C1 segment of cervical spinal cord (tissue), 14 donors: Measurements from ENCODE around the gene SLC27A3.

ENCODE experiments used
- DNase-seq, 14 donors: peaks; one replicate each; lab custom pipeline; 2025; lab: John Stamatoyannopoulos, UW

The SLC27A3 gene

GRCh38 chr1:153774780-153775457, at the start of gene SLC27A3:
SLC27A3 (plus strand) TSS chr1:153775407; CDS start chr1:153775498, 91 bp downstream.
- peak in 11 of 14 donors; percentile 15 to 70 (median 35) for DNase-seq

DNA sequence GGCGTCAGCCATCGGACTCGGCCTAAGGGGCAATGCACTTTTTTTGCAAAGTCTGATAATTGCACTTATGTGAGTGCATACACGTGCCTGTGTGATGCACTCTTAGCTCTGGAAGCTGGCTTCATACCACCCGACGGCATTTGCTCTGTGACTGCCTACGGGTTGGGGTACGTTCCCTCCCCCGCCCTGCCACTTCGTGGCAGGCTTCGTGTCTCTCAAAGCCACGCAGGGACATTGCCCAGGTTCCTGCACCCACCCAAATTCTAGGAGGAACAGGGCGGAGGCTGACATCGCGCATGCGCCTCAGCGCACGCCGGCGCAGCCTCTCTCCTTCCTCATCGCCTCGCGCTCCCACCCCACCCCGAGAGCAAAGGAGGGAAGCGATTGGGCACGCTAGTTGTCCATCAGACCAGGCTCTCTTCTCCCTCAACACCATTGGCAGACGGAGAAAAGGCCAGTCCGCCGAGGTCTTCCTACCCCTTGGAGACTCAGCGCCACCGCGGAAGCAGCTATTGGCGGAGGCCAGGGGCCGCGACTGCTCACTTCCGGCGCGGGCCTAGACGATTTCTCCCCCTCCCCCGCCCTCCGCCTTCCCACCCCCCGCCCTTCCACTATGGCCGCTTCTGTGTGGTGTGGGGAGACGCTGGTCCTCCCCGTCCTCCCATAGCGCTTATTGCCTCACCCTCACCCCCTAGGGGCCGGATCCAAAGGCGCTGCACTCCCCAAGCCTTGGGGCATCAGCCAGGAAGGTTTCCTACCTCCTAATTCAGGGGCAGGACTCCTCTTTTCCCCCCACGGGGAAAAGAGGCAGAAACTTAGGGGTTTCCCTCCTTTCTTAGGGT, 47.5 kb upstream of the SLC27A3 start, which contains the start of gene INTS3:
Gene INTS3 (plus strand): TSS at position 588 of the 842 bp plus-strand sequence. CDS start 585 bp downstream, outside the sequence.
- peak; percentile 87 to 100 (median 98) for DNase-seq

- peak in 8 of 14 donors; percentile 6 to 62 (median 44) for DNase-seq
These were observed 46.7 kb upstream of the SLC27A3 start for GRCh38 chr1:153728305-153729066.

- no peak for DNase-seq
These were observed 44.7 kb upstream of the SLC27A3 start for GRCh38 chr1:153730468-153730988.

DNA sequence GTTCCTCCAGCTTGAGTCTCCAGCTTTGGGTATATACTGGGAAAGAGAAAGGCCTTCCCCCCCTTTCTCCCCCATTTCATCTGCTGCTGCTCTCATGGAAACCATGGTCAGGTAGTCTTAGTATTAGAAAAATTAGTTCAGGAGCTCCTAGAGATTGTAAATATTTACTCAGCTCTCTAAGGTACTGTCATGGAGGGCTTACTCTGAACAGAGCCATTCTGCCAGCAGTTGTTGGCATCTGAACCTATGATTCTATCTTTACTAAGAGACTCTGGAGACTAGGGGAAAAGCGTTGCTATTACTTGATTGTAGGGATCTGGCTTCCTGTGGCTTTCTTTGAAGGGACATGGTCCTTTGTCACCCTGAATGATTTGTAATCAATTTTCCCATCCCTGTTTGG, 41.2 kb upstream of the SLC27A3 start:
- no peak for DNase-seq

DNA sequence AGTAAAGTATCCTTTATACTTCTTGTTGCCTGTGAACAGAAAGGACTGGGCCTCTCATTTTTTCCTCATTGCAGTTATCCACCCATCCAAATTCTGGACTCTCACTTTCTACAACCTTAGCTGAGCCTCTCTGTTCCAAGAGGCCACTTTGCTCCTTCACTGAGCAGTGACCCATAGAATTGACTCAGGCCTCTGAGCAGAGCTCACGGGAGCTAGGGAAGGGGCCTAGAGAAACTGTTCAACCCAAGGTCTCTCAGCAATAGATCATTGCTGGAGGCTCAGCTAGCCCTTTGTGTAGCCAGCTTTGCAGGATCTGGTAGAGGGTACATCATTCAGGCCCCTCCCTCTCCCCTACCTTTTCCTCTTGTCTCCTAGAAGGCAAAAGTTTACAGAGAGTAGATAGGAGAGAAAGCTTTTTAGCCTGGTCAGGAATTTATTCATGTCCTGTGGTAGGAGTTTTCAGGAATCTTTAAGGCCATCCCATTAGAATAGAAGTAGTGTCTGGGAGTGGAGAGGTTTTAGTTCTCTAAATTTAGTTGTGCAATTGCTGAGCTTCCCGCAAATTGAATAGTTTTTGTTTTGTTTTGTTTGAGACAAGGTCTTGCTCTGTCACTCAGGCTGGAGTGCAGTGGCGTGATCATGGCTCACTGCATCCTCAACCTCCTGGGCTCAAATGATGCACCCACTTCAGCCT, 40.7 kb upstream of the SLC27A3 start:
- DNase-seq: no peak

- DNase-seq: no peak
These were observed 40.2 kb upstream of the SLC27A3 start for GRCh38 chr1:153735090-153735420.

DNA sequence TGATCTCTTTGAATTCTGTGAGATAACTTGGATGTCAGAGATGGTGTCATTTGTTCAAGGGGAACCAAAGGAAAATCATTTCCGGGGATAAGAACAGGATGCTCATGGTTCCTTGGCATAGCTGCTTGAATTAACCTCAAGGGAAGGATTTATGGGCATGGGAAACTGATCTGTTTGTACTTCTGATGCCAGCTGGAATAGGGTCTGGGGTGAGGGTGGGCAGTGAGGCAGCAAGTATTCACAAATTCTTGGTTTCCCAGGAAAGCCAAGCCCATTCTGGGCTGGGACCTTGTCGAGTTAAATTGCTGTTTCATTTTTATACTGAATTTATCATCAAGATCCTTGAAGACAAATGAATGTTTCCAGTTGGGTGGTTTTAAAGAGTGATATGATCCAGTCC, 33.2 kb upstream of the SLC27A3 start:
- no peak for DNase-seq

DNA sequence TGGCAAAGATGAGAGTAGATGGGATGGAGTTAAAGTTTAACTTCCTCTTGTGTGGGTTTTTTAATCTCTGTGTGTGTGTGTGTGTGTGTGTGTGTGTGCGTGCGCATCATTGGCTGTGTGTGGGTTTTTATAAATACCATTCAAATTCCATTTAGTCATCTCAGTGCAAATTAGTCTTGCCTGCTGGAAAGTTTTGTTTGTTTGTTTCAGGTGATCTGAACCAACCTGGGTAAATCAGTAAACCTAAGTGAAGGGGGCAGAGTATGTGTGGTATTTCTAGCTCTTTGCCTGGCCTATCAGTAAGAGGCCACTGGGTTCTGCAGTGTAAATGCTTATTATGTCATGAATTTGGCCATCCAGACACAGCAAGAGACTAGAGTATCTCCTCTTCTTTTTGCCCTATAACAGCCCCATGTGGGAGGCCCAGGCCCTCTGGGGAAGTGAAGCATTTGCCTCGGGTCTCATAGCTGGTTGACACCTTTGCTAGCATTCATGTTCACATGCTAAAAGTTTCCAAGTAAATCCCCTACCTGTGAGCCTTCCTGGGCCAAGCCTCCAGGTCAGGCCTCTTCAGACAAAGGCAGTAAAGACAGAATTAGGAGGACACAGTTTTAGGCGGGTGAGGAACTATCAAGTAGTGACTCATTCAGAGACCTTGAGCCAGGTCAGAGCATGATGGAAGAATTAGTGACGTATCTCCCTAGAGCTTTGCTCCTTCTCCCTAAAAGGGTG, 32.6 kb upstream of the SLC27A3 start:
- no peak for DNase-seq

- DNase-seq: no peak
These were observed 29.8 kb upstream of the SLC27A3 start for GRCh38 chr1:153745417-153745816.

DNA sequence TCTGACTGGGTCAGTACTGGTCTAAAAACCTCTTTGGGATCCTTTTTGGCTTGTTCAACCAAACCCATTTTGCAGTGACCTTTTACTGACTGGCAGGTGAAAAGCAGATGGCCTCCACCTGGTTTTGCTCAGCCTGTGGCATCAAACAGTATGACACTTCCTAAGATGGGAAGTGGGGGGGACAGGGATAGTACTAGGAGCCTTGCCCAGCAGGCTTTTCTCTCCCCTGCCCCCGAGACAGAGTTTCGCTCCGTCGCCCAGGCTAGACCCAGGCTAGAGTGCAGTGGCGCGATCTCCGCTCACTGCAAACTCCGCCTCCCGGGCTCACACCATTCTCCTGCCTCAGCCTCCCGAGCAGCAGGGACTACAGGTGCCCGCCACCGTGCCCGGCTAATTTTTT, 29.0 kb upstream of the SLC27A3 start:
- DNase-seq: no peak

DNA sequence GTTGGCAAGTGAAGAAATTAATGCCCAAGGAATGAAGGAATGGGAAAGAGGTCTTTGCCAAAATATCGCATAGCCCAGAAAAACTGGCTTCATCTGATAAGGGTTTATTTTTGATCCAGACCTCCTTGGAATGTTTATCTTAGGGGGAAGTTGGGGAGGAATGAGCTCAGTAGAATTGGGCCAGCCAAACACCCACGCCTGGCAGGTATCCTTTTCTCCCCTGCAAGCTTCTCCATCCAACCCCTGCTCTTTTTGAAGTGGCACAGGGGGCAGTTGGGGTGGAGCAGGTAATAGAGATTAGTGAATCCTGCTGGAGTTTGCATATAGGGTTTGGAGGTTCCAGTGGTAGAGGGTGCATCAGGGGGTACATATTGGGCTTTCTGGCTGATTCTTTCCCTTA, 26.3 kb upstream of the SLC27A3 start:
- DNase-seq: no peak

GRCh38 chr1:153749408-153750005, 25.7 kb upstream of the SLC27A3 start:
- DNase-seq: peak in 13 of 14 donors; percentile 9 to 70 (median 43)

DNA sequence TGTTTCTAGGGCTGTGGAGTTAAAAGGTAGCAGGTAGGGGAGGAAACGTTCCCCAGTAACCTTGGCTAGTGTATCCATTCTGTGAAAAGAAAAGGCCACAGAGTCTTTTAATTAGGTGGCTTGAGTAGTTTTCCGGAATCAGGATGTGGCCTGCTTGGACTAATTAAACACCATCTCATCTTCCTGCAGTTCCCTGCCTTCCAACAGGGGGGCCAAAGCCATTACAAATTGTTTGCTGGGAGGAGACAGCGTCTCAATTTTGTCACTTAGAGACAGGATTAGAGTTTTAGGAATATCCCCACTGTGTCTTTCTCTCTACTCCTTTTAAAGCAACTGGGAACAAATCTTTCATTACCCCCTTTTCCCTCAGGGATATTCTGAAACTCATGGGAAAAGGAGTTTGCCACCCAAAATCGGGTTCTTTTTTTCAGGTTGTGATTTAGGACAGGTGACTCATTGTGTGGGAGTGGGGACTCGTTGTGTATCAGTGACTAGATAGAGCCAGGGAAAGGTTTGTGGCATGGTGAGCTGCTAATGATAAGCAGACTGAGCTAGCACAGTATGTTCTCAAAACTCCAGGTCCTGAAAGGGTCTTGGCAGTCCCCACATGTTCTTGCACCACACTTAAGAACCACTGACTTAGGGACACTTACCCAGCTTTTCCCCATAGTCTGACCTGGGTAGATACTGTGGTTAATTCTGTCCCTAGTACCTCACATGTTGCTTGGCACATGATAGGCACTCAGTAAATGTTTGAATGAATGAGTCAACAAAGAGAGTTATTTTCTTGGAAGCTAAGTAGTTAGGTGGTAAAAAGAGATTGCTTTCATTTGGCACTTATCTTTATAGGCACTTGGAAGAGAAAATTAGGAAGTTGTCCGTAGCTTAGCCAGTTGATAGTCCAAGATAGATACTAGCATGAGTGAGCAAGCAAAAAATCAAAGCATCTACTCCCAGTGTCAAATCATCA, 24.9 kb upstream of the SLC27A3 start:
- no peak for DNase-seq

GRCh38 chr1:153752072-153752471, 23.1 kb upstream of the SLC27A3 start:
- DNase-seq: no peak

DNA sequence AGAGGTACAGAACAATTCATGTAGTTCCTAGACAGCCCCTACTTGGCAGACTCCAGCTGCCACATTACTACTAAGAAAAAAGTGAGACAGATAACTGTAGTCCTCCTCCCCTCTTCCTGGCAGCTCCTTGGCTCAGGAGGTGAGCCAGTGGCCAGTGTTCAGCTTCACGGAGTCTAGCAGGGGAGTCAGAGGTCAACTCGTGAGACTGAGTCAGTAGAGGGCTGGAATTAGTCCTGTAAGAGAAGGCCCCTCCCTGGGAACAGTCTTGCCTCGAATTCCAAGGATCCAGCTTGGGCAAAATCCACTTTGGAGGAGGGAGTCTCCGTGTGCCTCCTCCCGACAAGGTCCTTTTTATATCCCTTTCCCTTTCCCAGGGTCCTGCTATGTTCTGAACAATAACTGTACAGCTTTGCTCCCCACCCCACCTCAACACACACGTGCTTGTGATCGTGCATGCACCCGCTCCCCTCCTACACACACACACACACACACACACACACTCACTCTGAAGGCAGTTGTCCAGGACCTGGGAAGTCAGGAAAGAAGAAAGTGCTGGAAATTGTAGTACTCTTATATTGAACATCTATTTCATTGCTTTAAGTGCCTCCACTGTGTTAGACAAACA, 22.5 kb upstream of the SLC27A3 start:
- DNase-seq: no peak

GRCh38 chr1:153754266-153754665, 20.9 kb upstream of the SLC27A3 start:
- no peak for DNase-seq

GRCh38 chr1:153760440-153760839, 14.8 kb upstream of the SLC27A3 start:
- DNase-seq: no peak
